ENCODE data around the gene SPOCK3.

SPOCK3 gene

DNA sequence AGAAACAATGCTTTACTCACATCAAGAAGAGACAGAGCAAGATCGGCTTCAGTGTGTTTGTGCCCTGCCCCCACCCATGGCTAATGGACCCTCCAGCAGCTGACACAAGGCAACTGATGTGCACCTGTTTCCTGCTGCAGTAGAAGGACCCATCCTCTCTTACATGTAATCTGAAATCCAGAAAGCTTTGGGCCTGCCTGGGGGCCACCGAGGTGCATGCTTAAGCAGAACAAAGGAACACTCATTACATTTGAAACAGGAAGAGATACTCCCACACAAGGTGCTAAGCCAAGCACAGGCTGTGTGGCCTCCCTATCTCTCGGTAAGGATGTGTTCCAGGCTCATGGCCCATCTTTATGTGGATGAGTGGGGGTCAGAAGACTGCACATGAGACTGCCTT, 338.0 kb downstream of the SPOCK3 start:
- TF ChIP-seq, protein P1, sequence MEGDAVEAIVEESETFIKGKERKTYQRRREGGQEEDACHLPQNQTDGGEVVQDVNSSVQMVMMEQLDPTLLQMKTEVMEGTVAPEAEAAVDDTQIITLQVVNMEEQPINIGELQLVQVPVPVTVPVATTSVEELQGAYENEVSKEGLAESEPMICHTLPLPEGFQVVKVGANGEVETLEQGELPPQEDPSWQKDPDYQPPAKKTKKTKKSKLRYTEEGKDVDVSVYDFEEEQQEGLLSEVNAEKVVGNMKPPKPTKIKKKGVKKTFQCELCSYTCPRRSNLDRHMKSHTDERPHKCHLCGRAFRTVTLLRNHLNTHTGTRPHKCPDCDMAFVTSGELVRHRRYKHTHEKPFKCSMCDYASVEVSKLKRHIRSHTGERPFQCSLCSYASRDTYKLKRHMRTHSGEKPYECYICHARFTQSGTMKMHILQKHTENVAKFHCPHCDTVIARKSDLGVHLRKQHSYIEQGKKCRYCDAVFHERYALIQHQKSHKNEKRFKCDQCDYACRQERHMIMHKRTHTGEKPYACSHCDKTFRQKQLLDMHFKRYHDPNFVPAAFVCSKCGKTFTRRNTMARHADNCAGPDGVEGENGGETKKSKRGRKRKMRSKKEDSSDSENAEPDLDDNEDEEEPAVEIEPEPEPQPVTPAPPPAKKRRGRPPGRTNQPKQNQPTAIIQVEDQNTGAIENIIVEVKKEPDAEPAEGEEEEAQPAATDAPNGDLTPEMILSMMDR (IDR thresholded peaks at IDR 0.05; ENCODE audit: borderline replicate concordance, extremely low read depth, low read length, poor library complexity, severe bottlenecking) = no peak
- TF ChIP-seq EZH2 (IDR thresholded peaks at IDR 0.05; ENCODE audit: borderline replicate concordance, low read depth, low read length, severe bottlenecking) = no peak
- Histone ChIP-seq H3K27ac (ENCODE audit: low read length) (no peak overlapping the region), H3K4me1 (ENCODE audit: insufficient read depth, low read length) (no peaks in the 10 kb centered on the region), H3K9ac (ENCODE audit: low read depth, low read length) (no peak overlapping the region), H3K79me2 (ENCODE audit: insufficient read depth, low read length) (no peaks in the 10 kb centered on the region), H2AFZ (ENCODE audit: low read depth, low read length) (no peak overlapping the region), H3K4me3 (ENCODE audit: low read depth in 1 of 2, low read length in 2 of 2) (no peak overlapping the region), H3K36me3 (ENCODE audit: insufficient read depth, low read length) (no peaks in the 10 kb centered on the region), H3K27me3 (ENCODE audit: insufficient read depth, low read length, poor library complexity) (no peaks in the 10 kb centered on the region), H3K9me3 (ENCODE audit: insufficient read depth, low read length, severe bottlenecking) (no peaks in the 10 kb centered on the region), H3K4me2 (ENCODE audit: insufficient read depth, low read length) (no peak overlapping the region), H4K20me1 (ENCODE audit: insufficient read depth, low read length) (no peaks in the 10 kb centered on the region)
- ATAC-seq (ENCODE audit: insufficient read depth, low read depth) (no peak), DNase-seq (no peak)

DNA sequence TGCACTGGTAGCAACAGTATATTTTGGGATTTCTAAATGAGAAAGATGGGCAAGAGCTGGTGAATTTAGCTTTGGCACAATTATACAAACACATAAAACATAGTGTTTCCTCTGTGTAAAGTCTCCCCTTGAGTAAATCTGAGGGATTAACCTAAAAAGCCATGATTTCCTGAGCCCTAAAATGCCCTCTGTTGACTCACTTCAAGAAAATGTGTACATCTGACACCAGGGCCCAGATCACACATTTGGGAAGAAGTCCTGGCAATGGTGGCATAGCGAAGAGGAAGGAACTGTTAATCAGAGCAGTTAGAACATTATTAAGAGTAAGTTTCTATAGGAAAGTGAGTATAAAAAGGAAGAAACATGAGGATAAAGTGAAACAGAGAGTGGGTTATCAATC, 338.5 kb downstream of the SPOCK3 start:
- no peaks in the 10 kb centered on the region for H3K36me3 ChIP-seq (ENCODE audit: insufficient read depth, low read length)
- H3K27ac ChIP-seq (ENCODE audit: low read length) = no peak overlapping the region
- no peak overlapping the region for H3K4me2 ChIP-seq (ENCODE audit: insufficient read depth, low read length)
- H3K4me3 ChIP-seq (ENCODE audit: low read depth in 1 of 2, low read length in 2 of 2) = no peak overlapping the region
- no peak for ATAC-seq (ENCODE audit: insufficient read depth, low read depth)
- no peak for DNase-seq
- H3K27me3 ChIP-seq (ENCODE audit: insufficient read depth, low read length, poor library complexity) = no peaks in the 10 kb centered on the region
- H4K20me1 ChIP-seq (ENCODE audit: insufficient read depth, low read length) = no peaks in the 10 kb centered on the region
- H3K79me2 ChIP-seq (ENCODE audit: insufficient read depth, low read length) = no peaks in the 10 kb centered on the region
- TF ChIP-seq, protein P1 (IDR thresholded peaks at IDR 0.05; ENCODE audit: borderline replicate concordance, extremely low read depth, low read length, poor library complexity, severe bottlenecking) = no peak
- no peak for TF ChIP-seq EZH2 (IDR thresholded peaks at IDR 0.05; ENCODE audit: borderline replicate concordance, low read depth, low read length, severe bottlenecking)
- H3K9ac ChIP-seq (ENCODE audit: low read depth, low read length) = no peak overlapping the region
- H2AFZ ChIP-seq (ENCODE audit: low read depth, low read length) = no peak overlapping the region
- no peaks in the 10 kb centered on the region for H3K9me3 ChIP-seq (ENCODE audit: insufficient read depth, low read length, severe bottlenecking)
- no peaks in the 10 kb centered on the region for H3K4me1 ChIP-seq (ENCODE audit: insufficient read depth, low read length)

DNA sequence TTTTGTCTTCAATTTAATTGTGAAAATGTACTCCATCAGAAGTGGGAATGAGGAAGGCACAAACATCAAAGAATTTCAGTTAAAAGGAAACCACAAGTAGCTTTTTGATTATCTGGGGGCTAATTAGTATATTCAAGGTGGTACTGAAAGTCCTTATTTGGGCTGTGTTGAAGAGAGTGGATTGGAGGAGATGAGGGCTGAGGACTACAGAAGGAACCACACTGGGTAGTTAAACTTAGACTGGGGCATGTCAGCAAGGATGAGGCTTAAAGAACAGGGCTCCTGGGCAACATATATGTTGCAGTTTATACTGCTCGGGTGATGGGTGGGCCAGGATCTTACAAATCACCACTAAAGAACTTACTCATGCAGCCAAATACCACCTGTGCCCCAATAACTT, 346.8 kb downstream of the SPOCK3 start:
- H3K79me2 ChIP-seq (ENCODE audit: insufficient read depth, low read length) = no peaks in the 10 kb centered on the region
- H2AFZ ChIP-seq (ENCODE audit: low read depth, low read length) = no peak overlapping the region
- no peaks in the 10 kb centered on the region for H3K27me3 ChIP-seq (ENCODE audit: insufficient read depth, low read length, poor library complexity)
- DNase-seq = no peak
- no peaks in the 10 kb centered on the region for H3K36me3 ChIP-seq (ENCODE audit: insufficient read depth, low read length)
- H3K9ac ChIP-seq (ENCODE audit: low read depth, low read length) = no peak overlapping the region
- H3K4me1 ChIP-seq (ENCODE audit: insufficient read depth, low read length) = no peaks in the 10 kb centered on the region
- H3K9me3 ChIP-seq (ENCODE audit: insufficient read depth, low read length, severe bottlenecking) = no peaks in the 10 kb centered on the region
- no peak overlapping the region for H3K4me3 ChIP-seq (ENCODE audit: low read depth in 1 of 2, low read length in 2 of 2)
- H4K20me1 ChIP-seq (ENCODE audit: insufficient read depth, low read length) = no peaks in the 10 kb centered on the region
- H3K4me2 ChIP-seq (ENCODE audit: insufficient read depth, low read length) = no peak overlapping the region
- ATAC-seq (ENCODE audit: insufficient read depth, low read depth) = no peak
- TF ChIP-seq, protein P1 (IDR thresholded peaks at IDR 0.05; ENCODE audit: borderline replicate concordance, extremely low read depth, low read length, poor library complexity, severe bottlenecking) = no peak
- TF ChIP-seq EZH2 (IDR thresholded peaks at IDR 0.05; ENCODE audit: borderline replicate concordance, low read depth, low read length, severe bottlenecking) = no peak
- no peak overlapping the region for H3K27ac ChIP-seq (ENCODE audit: low read length)

DNA sequence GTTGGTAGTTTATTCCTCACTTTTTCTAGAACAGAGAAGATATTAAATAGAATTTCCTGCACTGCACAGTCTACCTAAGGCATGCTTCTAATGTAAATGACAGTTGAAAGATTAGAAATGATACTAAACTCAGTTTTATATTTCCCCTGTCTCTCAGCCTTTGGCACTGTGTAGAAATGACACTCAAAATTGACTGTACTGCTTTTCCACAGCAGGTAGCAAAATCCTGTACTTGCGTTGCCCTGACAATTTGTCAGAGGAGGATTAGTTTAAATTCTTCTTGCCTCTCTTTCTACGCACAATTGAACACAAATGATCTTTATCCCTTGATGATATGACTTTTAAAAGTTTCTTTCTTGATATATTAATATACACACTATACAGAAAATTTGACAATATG, 347.6 kb downstream of the SPOCK3 start:
- H3K27me3 ChIP-seq (ENCODE audit: insufficient read depth, low read length, poor library complexity) = no peaks in the 10 kb centered on the region
- no peak for TF ChIP-seq EZH2 (IDR thresholded peaks at IDR 0.05; ENCODE audit: borderline replicate concordance, low read depth, low read length, severe bottlenecking)
- TF ChIP-seq, protein P1 (IDR thresholded peaks at IDR 0.05; ENCODE audit: borderline replicate concordance, extremely low read depth, low read length, poor library complexity, severe bottlenecking) = no peak
- no peak overlapping the region for H3K4me3 ChIP-seq (ENCODE audit: low read depth in 1 of 2, low read length in 2 of 2)
- no peak for ATAC-seq (ENCODE audit: insufficient read depth, low read depth)
- no peaks in the 10 kb centered on the region for H3K36me3 ChIP-seq (ENCODE audit: insufficient read depth, low read length)
- DNase-seq = no peak
- H4K20me1 ChIP-seq (ENCODE audit: insufficient read depth, low read length) = no peaks in the 10 kb centered on the region
- H3K4me1 ChIP-seq (ENCODE audit: insufficient read depth, low read length) = no peaks in the 10 kb centered on the region
- no peak overlapping the region for H2AFZ ChIP-seq (ENCODE audit: low read depth, low read length)
- H3K4me2 ChIP-seq (ENCODE audit: insufficient read depth, low read length) = no peak overlapping the region
- H3K79me2 ChIP-seq (ENCODE audit: insufficient read depth, low read length) = no peaks in the 10 kb centered on the region
- no peak overlapping the region for H3K9ac ChIP-seq (ENCODE audit: low read depth, low read length)
- no peak overlapping the region for H3K27ac ChIP-seq (ENCODE audit: low read length)
- H3K9me3 ChIP-seq (ENCODE audit: insufficient read depth, low read length, severe bottlenecking) = no peaks in the 10 kb centered on the region

Data from DND-41 (cell line).